ENCODE results near the gene GEMIN4. TPM values are rescaled to one million over a fixed set of nuclear protein-coding genes. Genes with fewer than 3 reads are reported as not detected.
"Not testable (repeated sequence)": the region's sequence is repeated elsewhere in the genome, so short reads cannot be mapped to it uniquely, and the experiment has no call there.

Gene GEMIN4
- total RNA-seq, 1 experiment from 2014 or later: 24.0 TPM

DNA sequence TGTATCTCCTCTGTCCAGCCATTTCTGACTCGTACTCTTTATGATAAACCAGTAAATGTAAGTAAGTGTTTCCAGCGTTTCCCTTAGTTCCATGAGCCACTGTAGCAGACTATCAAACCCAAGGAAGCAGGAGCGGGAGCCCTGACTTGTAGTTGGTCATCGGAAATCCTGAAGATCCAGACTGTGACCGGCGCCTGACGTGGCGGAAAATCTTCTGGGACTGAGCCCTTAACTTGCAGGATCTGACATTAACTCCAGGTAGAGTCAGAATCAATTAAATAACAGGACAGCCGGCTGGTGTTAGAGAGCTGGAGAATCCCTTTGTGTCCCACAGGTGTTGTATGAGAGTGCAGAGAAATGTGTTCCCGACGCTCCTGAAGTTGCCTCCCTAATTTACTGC, 26.0 kb upstream of the GEMIN4 start:
- DNase-seq (ENCODE audit: low spot score): no peak

- no peak for DNase-seq (ENCODE audit: low spot score)
Measured at GRCh38 chr17:774313-774584, 22.2 kb upstream of the GEMIN4 start.

- DNase-seq (ENCODE audit: low spot score): peak; percentile 46
Measured at GRCh38 chr17:773467-774312, 21.6 kb upstream of the GEMIN4 start.

DNA sequence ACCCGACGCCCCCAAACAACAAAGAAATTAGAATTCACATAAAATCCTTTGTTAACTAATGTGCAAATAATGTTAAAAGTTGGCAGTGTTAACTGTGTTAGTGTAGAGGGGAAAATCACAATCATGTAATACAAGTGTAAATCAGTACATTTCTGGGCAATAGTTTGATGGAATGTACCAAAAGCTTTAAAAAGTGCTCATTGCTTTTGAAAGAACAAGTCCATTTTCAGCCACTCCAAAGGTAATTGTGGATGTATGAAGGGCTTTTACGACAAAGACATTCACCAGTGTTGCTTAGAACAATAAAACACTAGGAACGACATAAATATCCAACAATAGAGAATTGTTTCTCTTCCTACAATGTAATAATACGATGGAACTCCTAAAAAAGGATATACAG, 21.0 kb upstream of the GEMIN4 start:
- no peak for DNase-seq (ENCODE audit: low spot score)

DNA sequence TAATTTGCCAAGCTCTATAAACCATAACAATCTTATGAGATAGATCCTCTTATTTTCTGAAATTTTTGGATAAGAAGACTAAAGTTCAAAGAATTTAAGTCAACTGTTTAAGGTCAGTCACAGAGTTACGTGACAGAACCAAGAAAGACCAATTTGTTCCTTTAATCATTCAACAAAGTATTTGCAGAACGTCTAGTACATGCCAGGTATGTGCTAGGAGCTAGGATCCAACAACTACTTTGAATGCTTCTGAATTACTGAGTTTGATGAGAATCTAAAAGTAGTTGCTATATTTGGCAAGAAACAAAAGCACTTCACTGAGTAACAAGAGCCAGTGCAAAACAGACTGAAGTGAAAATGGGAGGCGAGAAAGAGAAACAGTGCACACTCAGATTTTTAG, 15.0 kb upstream of the GEMIN4 start:
- DNase-seq (ENCODE audit: low spot score): no peak

DNA sequence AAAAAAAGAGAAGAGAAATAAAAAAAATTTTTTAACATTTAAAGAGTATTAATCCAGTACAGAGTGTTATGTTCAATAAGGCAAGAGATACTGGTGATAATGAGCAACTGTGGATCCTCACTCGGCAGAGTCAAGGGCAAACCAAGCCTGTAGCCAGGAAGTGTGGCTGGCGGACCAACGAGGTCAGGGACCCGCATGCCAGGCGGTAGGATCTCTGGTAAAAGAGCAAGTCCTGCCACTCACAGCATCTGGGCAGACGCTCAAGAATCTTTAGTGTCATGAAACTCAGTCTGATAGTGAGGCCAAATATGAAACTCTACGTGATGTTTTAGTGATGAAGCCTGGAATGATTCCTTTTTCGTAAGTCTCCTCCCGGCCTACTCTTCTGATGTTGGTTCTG, 8.3 kb upstream of the GEMIN4 start:
- no peak for DNase-seq (ENCODE audit: low spot score)

- DNase-seq (ENCODE audit: low spot score): no peak
Measured at GRCh38 chr17:759964-760363, 7.9 kb upstream of the GEMIN4 start.

DNA sequence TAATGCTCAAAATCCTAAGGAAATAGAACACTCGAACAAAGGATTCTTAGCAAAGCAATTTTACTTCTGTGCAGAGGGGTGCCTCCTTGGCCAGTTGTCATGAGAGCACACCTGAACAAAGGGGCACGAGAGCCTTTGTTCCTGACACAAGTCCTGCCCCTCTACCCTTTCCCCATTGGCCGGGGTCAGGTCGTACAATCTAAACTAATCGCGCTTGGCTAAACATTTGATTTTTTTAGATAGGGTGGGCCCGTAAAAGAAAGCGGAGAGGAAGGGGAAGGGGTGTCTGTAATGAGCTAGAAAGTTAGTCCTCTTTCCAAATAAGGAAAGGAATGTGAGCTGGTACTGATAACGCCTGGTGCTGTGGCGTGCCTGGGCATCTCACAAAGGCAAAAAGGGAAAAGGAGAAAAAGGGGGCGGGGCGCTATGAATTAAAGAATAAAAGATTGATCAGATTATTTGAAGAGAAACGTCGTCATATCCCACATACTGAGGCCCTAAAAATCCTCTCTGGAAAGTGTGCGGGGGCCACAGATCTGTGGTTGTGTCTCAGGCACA, 4.0 kb upstream of the GEMIN4 start:
- DNase-seq (ENCODE audit: low spot score): not testable (repeated sequence)

- DNase-seq (ENCODE audit: low spot score): not testable (repeated sequence)
Measured at GRCh38 chr17:755319-755961, 3.4 kb upstream of the GEMIN4 start.

- no peak for DNase-seq (ENCODE audit: low spot score)
Measured at GRCh38 chr17:753418-753817, 1.4 kb upstream of the GEMIN4 start.

DNA sequence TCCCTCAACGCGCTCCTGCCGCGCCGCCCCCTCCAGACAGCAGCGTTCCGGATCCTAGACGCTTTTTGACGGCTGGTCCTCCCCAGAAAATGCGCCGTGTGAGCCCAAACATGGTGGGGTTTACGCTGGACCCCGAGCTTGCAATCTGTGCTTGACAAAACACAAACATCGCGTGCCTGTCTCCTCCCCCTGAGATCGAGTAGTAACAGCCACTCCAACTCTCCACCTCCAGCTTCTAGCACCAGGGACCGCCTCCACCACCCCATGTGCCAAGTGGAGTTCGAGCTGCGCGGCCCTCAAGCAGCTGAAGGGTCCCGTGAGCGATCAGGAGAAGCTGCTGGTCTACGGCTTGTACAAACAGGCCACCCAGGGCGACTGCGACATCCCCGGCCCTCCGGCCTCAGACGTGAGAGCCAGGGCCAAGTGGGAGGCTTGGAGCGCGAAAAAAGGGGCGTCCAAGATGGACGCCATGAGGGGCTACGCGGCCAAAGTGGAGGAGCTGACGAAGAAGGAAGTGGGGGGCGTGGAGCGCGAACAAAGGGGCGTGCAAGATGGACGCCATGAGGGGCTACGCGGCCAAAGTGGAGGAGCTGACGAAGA, 656 bp upstream of the GEMIN4 start:
- DNase-seq (ENCODE audit: low spot score): no peak

DNA sequence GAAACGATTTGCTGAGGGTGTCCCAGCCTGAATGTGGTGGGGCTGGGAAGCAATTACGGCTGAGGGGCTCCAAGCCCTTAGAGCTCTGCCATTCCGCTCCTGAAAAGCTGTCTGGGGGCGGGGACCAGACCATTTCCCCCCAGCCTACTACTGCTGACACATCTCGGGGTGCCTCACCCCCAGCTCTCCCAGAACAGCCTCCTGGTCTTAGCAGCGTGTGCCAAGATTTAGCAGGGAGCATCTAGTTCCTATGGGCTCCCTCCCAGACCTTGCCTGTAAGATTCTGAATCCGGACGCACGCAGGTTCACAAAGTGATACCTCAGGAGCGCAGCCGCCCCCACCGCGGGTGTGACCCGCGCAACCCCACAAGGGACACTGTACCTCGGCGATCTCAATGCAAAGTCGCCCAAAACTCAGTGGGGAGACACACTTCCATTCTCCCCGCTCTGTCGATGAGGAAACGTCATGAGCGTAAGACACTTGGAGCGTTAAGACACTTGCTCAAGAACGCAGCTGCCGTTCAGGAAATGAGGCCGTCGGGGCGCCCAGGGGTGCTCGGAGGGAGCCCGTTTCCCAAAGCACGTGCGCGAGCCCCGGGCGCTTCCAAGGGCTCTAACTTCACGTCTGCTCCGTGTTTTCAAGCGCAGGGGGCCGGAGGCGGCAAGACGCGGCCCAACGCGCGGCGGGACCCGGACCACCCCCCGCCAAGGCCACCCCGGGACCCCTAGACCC, 629 bp downstream of the GEMIN4 start:
- DNase-seq (ENCODE audit: low spot score): peak; percentile 36

DNA sequence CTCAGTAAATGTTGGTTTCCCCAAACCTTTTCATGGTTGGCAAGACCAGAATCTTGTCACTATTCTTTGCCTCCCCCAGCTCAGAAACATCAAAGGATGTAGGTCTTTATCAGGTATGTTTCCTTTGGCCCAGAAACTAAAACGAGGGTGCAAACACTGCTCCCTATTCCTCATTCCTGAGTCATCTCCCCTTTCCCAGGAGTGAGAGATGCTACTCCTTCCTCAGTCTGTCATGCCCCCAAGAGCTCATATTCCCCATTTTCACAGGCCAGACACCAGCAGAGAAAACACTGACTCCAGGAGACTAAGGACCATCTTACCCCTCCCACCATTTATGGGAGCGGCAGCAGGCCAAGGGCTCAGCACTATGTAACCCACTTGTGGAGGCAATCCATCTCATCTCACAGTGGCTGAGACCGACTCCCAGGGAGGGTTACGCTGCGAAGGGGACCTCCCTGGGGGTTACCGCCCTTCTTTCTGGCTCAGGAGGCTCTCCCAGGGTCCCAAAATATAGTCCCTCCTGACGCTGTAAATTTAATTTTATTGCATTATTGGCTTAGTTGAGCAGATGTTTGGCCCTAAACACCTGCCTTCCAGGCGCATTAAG, 1.5 kb downstream of the GEMIN4 start:
- no peak for DNase-seq (ENCODE audit: low spot score)

DNA sequence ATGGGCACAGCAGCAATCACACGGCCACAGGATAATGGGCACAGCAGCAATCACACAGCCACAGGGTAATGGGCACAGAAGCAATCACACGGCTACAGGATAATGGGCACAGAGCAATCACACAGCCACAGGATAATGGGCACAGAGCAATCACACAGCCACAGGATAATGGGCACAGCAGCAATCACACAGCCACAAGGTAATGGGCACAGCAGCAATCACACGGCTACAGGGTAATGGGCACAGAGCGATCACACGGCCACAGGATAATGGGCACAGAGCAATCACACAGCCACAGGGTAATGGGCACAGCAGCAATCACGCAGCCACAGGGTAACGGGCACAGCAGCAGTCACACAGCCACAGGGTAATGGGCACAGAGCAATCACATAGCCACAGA, 2.7 kb downstream of the GEMIN4 start:
- not testable (repeated sequence) for DNase-seq (ENCODE audit: low spot score)

GRCh38 chr17:748604-749003, 3.5 kb downstream of the GEMIN4 start:
- not testable (repeated sequence) for DNase-seq (ENCODE audit: low spot score)

GRCh38 chr17:746783-747629, 5.1 kb downstream of the GEMIN4 start:
- no peak for DNase-seq (ENCODE audit: low spot score)

DNA sequence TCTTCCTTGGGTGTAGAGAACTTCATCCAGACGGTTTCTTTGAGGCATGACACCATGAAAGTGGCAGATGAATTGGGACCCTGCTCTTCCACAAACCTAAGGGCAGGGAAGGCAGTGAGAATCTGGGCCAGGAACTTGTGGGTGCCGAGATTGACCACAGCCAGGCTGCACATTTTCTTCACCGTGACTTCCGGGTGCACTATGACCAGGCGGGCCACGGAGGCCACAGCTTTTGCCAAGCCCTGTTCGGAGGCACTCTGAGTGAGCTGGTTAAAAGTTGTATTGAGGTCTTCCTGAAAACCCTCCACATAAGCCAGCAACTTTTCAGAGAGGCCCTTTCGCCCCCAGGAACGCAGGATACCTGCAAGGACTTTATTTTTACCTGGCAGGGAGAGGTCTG, 5.9 kb downstream of the GEMIN4 start:
- DNase-seq (ENCODE audit: low spot score): no peak

DNA sequence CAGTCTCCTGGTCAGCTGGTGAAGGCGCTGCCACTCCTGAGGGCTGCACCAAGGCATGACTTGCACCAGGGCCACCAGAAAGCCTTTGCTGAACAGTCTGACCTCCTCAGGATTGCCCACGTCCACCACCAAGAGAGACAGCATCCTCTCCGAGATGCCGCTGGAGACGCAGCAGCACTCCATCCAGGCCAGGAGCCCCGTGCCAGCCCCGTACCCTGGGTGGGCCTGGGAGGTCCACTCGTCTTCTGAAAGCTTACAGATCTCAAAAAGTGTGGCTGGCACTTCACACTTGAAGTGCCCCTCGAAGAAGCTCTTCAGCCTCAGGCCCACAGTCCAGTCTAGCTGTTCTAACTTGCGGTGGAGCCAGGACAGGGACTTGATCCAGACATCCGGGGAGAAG, 6.7 kb downstream of the GEMIN4 start:
- no peak for DNase-seq (ENCODE audit: low spot score)

GRCh38 chr17:744937-745336, 7.1 kb downstream of the GEMIN4 start:
- DNase-seq (ENCODE audit: low spot score): no peak

- DNase-seq (ENCODE audit: low spot score): no peak
Measured at GRCh38 chr17:743139-743538, 8.9 kb downstream of the GEMIN4 start.

Data from A172 (cell line).